ENCODE data around the gene ABCA7.

DNA sequence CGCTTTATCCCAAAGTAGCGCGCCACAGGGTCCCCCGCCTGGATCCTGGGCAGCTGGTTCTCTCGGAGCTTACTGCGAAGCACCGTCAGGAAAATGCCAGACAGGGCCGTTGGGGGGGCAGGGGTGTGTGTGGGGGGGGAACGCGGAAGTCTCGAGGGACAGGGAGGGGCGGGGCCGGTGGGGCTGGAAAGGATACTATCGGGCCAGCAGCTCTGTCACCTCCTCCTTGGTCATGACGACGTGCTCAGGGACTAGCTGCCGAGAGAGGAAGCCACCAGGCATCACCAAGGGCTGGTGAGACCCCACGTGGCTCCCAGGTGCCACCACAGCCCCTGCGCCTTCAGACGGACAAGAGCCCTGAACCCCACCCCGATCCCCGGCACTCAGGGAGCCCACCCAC lies 50.0 kb downstream of the ABCA7 start:
- TF ChIP-seq, protein P1, sequence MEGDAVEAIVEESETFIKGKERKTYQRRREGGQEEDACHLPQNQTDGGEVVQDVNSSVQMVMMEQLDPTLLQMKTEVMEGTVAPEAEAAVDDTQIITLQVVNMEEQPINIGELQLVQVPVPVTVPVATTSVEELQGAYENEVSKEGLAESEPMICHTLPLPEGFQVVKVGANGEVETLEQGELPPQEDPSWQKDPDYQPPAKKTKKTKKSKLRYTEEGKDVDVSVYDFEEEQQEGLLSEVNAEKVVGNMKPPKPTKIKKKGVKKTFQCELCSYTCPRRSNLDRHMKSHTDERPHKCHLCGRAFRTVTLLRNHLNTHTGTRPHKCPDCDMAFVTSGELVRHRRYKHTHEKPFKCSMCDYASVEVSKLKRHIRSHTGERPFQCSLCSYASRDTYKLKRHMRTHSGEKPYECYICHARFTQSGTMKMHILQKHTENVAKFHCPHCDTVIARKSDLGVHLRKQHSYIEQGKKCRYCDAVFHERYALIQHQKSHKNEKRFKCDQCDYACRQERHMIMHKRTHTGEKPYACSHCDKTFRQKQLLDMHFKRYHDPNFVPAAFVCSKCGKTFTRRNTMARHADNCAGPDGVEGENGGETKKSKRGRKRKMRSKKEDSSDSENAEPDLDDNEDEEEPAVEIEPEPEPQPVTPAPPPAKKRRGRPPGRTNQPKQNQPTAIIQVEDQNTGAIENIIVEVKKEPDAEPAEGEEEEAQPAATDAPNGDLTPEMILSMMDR (IDR thresholded peaks at IDR 0.05): no peak
- no peak for TF ChIP-seq POLR2A (IDR thresholded peaks at IDR 0.05)

Data from uterus (tissue), 2 donors.